ENCODE measurements around the gene SLC12A8.

SLC12A8 gene

GRCh38 chr3:125212509-125213363, at the start of gene SLC12A8:
Gene SLC12A8, minus strand, starts transcription at chr3:125212748. Its CDS starts 1,399 bp downstream, at chr3:125211349.
- DNase-seq, result no peak

GRCh38 chr3:125262161-125262560, 49.6 kb upstream of the SLC12A8 start:
- no peak for DNase-seq

- no peak for DNase-seq
These were observed 48.5 kb upstream of the SLC12A8 start for GRCh38 chr3:125261031-125261430.

GRCh38 chr3:125260158-125260557, 47.6 kb upstream of the SLC12A8 start:
- no peak for DNase-seq

GRCh38 chr3:125257536-125257935, 45.0 kb upstream of the SLC12A8 start:
- DNase-seq, result no peak

- no peak for DNase-seq
These were observed 44.1 kb upstream of the SLC12A8 start for GRCh38 chr3:125256675-125257074.

- DNase-seq, result no peak
These were observed 38.4 kb upstream of the SLC12A8 start for GRCh38 chr3:125250973-125251372.

GRCh38 chr3:125246237-125246636, 33.7 kb upstream of the SLC12A8 start:
- no peak for DNase-seq

- DNase-seq, result no peak
These were observed 33.0 kb upstream of the SLC12A8 start for GRCh38 chr3:125245521-125245920.

GRCh38 chr3:125240496-125240895, 27.9 kb upstream of the SLC12A8 start:
- DNase-seq, result no peak

GRCh38 chr3:125239266-125239665, 26.7 kb upstream of the SLC12A8 start:
- DNase-seq, result no peak

- DNase-seq, result no peak
These were observed 26.2 kb upstream of the SLC12A8 start for GRCh38 chr3:125238759-125239158.

GRCh38 chr3:125236331-125236903, 23.9 kb upstream of the SLC12A8 start:
- DNase-seq, result no peak

GRCh38 chr3:125234831-125235230, 22.3 kb upstream of the SLC12A8 start:
- DNase-seq, result no peak

- no peak for DNase-seq
These were observed 19.9 kb upstream of the SLC12A8 start for GRCh38 chr3:125232401-125232800.

GRCh38 chr3:125231895-125232294, 19.3 kb upstream of the SLC12A8 start:
- no peak for DNase-seq

- no peak for DNase-seq
These were observed 17.2 kb upstream of the SLC12A8 start for GRCh38 chr3:125229707-125230106.

- no peak for DNase-seq
These were observed 16.6 kb upstream of the SLC12A8 start for GRCh38 chr3:125229168-125229567.

GRCh38 chr3:125221831-125222230, 9.3 kb upstream of the SLC12A8 start:
- DNase-seq, result no peak

GRCh38 chr3:125220727-125221429, 8.3 kb upstream of the SLC12A8 start:
- no peak for DNase-seq

- no peak for DNase-seq
These were observed 7.6 kb upstream of the SLC12A8 start for GRCh38 chr3:125220183-125220582.

- DNase-seq, result no peak
These were observed 6.7 kb upstream of the SLC12A8 start for GRCh38 chr3:125219261-125219701.

GRCh38 chr3:125214738-125215137, 2.2 kb upstream of the SLC12A8 start:
- DNase-seq, result no peak
